ENCODE data around the gene USP31. TPM values are rescaled to one million over a fixed set of nuclear protein-coding genes. Genes with fewer than 3 reads are reported as not detected.

Gene USP31
- total and polyA plus RNA-seq, 8 donors = 1.7 to 18.5 (median 5.8) TPM

DNA sequence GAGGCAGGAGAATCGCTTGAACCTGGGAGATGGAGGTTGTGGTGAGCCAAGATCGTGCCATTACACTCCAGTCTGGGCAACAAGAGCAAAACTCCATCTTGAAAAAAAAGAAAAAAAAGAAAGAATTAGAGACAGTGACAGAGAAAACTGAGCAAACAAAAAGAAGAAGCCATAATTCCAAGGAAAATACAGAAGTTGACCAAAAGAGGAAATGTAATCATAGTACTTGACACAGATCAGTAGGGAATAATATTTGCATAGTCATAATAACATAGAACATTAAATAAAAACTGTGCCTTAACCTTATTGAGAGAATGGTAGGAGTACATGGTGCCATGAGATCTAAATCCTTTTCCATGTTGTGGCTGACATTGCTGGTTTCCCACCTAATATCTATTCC lies 14.7 kb upstream of the USP31 start:
- WGBS, 5 donors = 88 to 96% (median 95%) methylated on average over 2 of the region's 2 CpGs
- Histone ChIP-seq H3K27ac (no peak overlapping the region), H3K9me3 (peaks cover 0 to 5% (median 0%) of the 10 kb centered on the region in 4 donors), H3K36me3 (no peaks in the 10 kb centered on the region), H3K4me1 (no peaks in the 10 kb centered on the region), H3K4me3 (no peak overlapping the region), H3K27me3 (peaks cover 0 to 36% (median 7%) of the 10 kb centered on the region in 3 donors)
- no peak for DNase-seq
- intact Hi-C loops (cut with DNase I; ENCODE audit: low total_unique reads) = no loop called here
- TF ChIP-seq POLR2AphosphoS5 (IDR thresholded peaks at IDR 0.05) (no peak), EP300 (IDR thresholded peaks at IDR 0.05) (no peak), POLR2A (IDR thresholded peaks at IDR 0.05) (no peak)
- TF ChIP-seq, protein P1, sequence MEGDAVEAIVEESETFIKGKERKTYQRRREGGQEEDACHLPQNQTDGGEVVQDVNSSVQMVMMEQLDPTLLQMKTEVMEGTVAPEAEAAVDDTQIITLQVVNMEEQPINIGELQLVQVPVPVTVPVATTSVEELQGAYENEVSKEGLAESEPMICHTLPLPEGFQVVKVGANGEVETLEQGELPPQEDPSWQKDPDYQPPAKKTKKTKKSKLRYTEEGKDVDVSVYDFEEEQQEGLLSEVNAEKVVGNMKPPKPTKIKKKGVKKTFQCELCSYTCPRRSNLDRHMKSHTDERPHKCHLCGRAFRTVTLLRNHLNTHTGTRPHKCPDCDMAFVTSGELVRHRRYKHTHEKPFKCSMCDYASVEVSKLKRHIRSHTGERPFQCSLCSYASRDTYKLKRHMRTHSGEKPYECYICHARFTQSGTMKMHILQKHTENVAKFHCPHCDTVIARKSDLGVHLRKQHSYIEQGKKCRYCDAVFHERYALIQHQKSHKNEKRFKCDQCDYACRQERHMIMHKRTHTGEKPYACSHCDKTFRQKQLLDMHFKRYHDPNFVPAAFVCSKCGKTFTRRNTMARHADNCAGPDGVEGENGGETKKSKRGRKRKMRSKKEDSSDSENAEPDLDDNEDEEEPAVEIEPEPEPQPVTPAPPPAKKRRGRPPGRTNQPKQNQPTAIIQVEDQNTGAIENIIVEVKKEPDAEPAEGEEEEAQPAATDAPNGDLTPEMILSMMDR (IDR thresholded peaks at IDR 0.05) = no peak

- 74 to 77% (median 74%) methylated on average over 3 of the region's 3 CpGs for WGBS, 5 donors
- no peak overlapping the region for H3K4me3 ChIP-seq
Observed at GRCh38 chr16:23160574-23160973, 11.3 kb upstream of the USP31 start.

DNA sequence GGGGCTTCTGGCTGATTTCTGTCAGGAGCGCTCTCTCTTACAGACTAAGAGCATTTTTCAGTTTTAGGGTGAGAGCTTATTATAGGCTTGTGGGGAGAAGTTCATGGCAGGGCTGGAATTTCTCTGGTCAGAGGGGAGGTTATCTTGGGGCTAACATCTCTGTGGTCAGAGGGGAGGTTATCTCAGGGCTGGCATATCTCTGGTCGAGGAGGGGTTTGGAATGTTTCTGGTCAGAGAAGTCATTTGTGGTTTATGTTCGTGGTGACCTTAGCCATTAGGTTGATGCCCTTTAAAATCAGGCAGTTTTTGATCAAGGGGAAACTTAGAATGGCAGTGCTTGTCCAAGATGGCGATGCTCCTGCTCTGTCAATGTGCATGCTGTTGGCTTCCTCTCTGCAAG lies 10.8 kb upstream of the USP31 start:
- no peaks in the 10 kb centered on the region for H3K36me3 ChIP-seq
- H3K4me3 ChIP-seq = no peak overlapping the region
- H3K27me3 ChIP-seq = peaks cover 0 to 21% (median 0%) of the 10 kb centered on the region in 3 donors
- TF ChIP-seq POLR2AphosphoS5 (IDR thresholded peaks at IDR 0.05) (no peak), EP300 (IDR thresholded peaks at IDR 0.05) (no peak), POLR2A (IDR thresholded peaks at IDR 0.05) (no peak)
- TF ChIP-seq, protein P1 (IDR thresholded peaks at IDR 0.05) = no peak
- intact Hi-C loops (cut with DNase I; ENCODE audit: low total_unique reads) = no loop called here
- WGBS, 5 donors = 54 to 64% (median 58%) methylated on average over 4 of the region's 4 CpGs
- peaks cover 0 to 6% (median 3%) of the 10 kb centered on the region in 4 donors for H3K4me1 ChIP-seq
- no peak overlapping the region for H3K27ac ChIP-seq
- H3K9me3 ChIP-seq = peaks cover 0 to under 1% (median 0%) of the 10 kb centered on the region in 4 donors
- DNase-seq = no peak

More at GRCh38 chr16:23160574-23160973, 11.3 kb upstream of the USP31 start:
- Histone ChIP-seq H3K27ac (no peak overlapping the region), H3K36me3 (no peaks in the 10 kb centered on the region), H3K27me3 (peaks cover 0 to 22% (median 0%) of the 10 kb centered on the region in 3 donors), H3K9me3 (peaks cover 0 to 5% (median 0%) of the 10 kb centered on the region in 4 donors), H3K4me1 (peaks cover 0 to 2% (median under 1%) of the 10 kb centered on the region in 4 donors)
- no peak for DNase-seq
- intact Hi-C loops (cut with DNase I; ENCODE audit: low total_unique reads) = no loop called here
- no peak for TF ChIP-seq POLR2AphosphoS5 (IDR thresholded peaks at IDR 0.05)

DNA sequence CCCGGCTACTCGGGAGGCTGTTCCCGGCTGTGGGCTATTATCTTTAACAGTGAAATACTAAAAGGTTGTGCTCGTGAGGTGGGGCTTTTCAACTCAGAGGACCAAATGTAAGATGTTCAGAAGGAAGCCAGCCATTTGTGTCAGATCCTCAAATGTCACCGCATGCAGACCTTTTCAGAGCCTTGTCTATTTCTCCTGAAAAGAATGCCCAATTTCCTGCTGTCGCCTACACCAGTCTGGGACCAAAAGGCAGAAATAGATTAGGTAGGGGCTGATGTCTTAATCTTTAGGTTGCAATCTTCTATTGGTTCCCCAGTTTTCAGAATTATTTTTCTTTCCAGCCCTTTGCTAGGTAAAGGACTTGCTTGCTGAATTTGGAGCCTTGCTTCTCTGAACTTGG lies 8.9 kb upstream of the USP31 start:
- TF ChIP-seq, protein P1 (IDR thresholded peaks at IDR 0.05) = no peak
- TF ChIP-seq POLR2AphosphoS5 (IDR thresholded peaks at IDR 0.05) (no peak), EP300 (IDR thresholded peaks at IDR 0.05) (no peak), POLR2A (IDR thresholded peaks at IDR 0.05) (no peak)
- DNase-seq = no peak
- 95 to 98% (median 96%) methylated on average over 6 of the region's 6 CpGs for WGBS, 5 donors
- Histone ChIP-seq H3K4me1 (peaks cover 0 to 6% (median 3%) of the 10 kb centered on the region in 4 donors), H3K27me3 (peaks cover 0 to 17% (median 0%) of the 10 kb centered on the region in 3 donors), H3K4me3 (no peak overlapping the region), H3K36me3 (no peaks in the 10 kb centered on the region), H3K9me3 (no peaks in the 10 kb centered on the region), H3K27ac (no peak overlapping the region)
- intact Hi-C loops (cut with DNase I; ENCODE audit: low total_unique reads) = no loop called here

DNA sequence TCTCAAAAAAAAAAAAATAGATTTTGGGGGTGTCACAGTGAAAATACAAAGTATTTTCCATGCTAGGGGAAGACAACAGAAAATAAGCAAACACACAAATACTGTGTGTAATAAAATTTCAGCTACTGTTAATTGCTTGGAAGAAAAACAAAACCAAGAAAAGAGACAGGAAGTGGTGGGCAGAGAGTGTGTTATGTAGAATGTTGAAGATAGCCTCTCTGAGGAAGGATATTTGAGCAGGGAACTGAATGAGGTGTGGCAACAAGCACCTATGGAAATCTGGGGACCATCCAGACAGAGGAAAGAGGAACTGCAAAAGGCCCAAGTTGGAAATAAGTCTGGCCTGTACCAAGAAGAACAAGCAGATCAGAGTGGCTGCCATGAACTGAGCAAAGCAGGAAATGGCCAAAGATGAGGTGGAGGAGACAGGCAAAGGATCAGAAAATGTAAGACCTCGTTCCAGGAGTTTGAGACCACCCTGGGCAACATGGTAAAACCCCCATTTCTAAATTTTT lies 7.8 kb upstream of the USP31 start:
- TF ChIP-seq POLR2AphosphoS5 (IDR thresholded peaks at IDR 0.05) (no peak), EP300 (IDR thresholded peaks at IDR 0.05) (no peak), POLR2A (IDR thresholded peaks at IDR 0.05) (no peak)
- TF ChIP-seq, protein P1 (IDR thresholded peaks at IDR 0.05) = no peak
- H3K9me3 ChIP-seq = no peaks in the 10 kb centered on the region
- H3K4me1 ChIP-seq = peaks cover 0 to 6% (median 3%) of the 10 kb centered on the region in 4 donors
- H3K27me3 ChIP-seq = peaks cover 0 to 13% (median 0%) of the 10 kb centered on the region in 3 donors
- 37 to 76% (median 60%) methylated on average over 1 of the region's 1 CpG for WGBS, 5 donors
- no peak overlapping the region for H3K27ac ChIP-seq
- no peaks in the 10 kb centered on the region for H3K36me3 ChIP-seq
- intact Hi-C loops (cut with DNase I; ENCODE audit: low total_unique reads) = no loop called here
- DNase-seq = no peak
- no peak overlapping the region for H3K4me3 ChIP-seq
